Tibial artery (tissue), 4 donors: ENCODE results near the gene POLR2M.

ENCODE experiments used
- DNase-seq, 2 donors: peaks; one replicate each; pipeline ENCODE4 v3.0.0-alpha.2; 2019
- H3K27ac ChIP-seq, 2 donors: fragments of 200-600 bp; sonication (generic) in 1 of 2; 1 replicate in 1 of 2; 2 replicates in 1 of 2; pipeline ENCODE4 v1.5.1; 2018 to 2019; ENCODE audit warnings: mild to moderate bottlenecking in 1 of 2
- H3K27me3 ChIP-seq, 2 donors: fragments of 200-600 bp; sonication (generic) in 1 of 2; one replicate each; pipeline versions ENCODE4 v1.5.1 to v1.6.0; 2016 to 2019
- H3K36me3 ChIP-seq, 3 donors: fragments of 200-600 bp; sonication (generic) in 2 of 3; one replicate each; pipeline ENCODE4 v1.5.1; 2016 to 2019; ENCODE audit warnings: mild to moderate bottlenecking in 2 of 3
- H3K4me1 ChIP-seq, 4 donors: fragments of 200-600 bp; sonication (generic) in 2 of 4; 1 replicate in 3 of 4; 2 replicates in 1 of 4; pipeline ENCODE4 v1.5.1; 2016 to 2019
- H3K4me3 ChIP-seq, 2 donors: fragments of 200-600 bp; sonication (generic) in 1 of 2; 1 replicate in 1 of 2; 2 replicates in 1 of 2; pipeline ENCODE4 v1.5.1; 2018 to 2019; ENCODE audit warnings: mild to moderate bottlenecking in 2 of 2
- H3K9me3 ChIP-seq, 3 donors: fragments of 200-600 bp; sonication (generic) in 1 of 3; one replicate each; pipeline ENCODE4 v1.5.1; 2016 to 2019
- intact Hi-C: fragments of 100-400 bp; cut with DNase I; formaldehyde crosslinking; loops from one replicate; pipeline ENCODE4 v1.15.0; 2023; ENCODE audit warnings: low total_unique reads
- TF ChIP-seq, protein P1 (sequence below), 2 experiments: fragments of 200-600 bp in 1 of 2; fragments of 450-650 bp in 1 of 2; IDR thresholded peaks; one replicate each; pipeline ENCODE4 v1.5.1; 2017 to 2019; ENCODE audit warnings: antibody characterized with exemption in 2 of 2, mild to moderate bottlenecking in 1 of 2, moderate library complexity in 1 of 2

The POLR2M gene

DNA sequence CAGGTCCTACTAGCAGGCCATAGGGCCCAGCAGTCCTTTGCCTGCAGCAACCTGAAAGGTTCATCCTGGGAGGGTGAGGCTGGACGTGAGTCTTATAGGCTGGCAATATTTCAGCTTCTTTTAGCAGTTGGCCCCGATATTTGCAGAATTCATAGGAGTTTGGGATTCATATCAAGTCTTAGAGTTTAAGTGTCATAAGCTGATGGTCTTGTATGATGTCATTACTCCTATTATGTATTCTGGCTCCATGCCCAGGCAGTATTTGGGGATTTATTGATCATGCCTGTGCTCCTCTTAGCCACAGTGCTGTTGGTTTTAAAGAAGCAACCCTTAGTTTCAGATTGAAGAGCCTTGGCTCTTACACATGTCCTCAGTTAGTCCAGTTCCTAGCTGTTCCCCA lies 41.3 kb upstream of the POLR2M start:
- intact Hi-C loops: loop anchor here (5.0 to 10.0 kb wide), 3 partner anchors 62 to 400 kb away; partner anchors contain the start of gene ALDH1A2
- Histone ChIP-seq H3K36me3 (no peaks in the 10 kb centered on the region), H3K4me3 (no peak overlapping the region), H3K9me3 (no peaks in the 10 kb centered on the region), H3K27ac (no peak overlapping the region), H3K4me1 (peaks cover 0 to 14% (median 6%) of the 10 kb centered on the region in 4 donors), H3K27me3 (no peaks in the 10 kb centered on the region)
- DNase-seq: no peak
- TF ChIP-seq, protein P1, sequence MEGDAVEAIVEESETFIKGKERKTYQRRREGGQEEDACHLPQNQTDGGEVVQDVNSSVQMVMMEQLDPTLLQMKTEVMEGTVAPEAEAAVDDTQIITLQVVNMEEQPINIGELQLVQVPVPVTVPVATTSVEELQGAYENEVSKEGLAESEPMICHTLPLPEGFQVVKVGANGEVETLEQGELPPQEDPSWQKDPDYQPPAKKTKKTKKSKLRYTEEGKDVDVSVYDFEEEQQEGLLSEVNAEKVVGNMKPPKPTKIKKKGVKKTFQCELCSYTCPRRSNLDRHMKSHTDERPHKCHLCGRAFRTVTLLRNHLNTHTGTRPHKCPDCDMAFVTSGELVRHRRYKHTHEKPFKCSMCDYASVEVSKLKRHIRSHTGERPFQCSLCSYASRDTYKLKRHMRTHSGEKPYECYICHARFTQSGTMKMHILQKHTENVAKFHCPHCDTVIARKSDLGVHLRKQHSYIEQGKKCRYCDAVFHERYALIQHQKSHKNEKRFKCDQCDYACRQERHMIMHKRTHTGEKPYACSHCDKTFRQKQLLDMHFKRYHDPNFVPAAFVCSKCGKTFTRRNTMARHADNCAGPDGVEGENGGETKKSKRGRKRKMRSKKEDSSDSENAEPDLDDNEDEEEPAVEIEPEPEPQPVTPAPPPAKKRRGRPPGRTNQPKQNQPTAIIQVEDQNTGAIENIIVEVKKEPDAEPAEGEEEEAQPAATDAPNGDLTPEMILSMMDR (IDR thresholded peaks at IDR 0.05): no peak

DNA sequence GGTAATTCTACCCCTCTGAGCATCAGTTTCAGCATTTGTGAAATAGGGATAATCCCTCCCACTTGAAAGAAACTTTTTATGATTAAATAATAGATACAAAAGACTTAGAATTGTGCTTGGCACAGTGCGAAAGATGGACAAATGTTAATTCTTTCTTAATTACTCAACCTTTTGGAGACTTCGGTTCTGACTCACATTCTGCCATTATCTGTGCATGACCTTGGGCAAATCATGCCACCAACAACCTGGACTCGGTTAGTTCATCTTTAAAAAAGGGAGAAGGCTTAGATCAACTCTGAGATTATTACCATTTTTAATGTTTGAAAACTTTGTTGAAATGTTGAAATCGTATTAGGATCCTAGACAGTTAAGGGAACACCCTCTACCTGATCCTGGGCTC lies 40.6 kb upstream of the POLR2M start:
- intact Hi-C loops: loop anchor here (5.0 to 10.0 kb wide), 3 partner anchors 61 to 399 kb away; partner anchors contain the start of gene ALDH1A2
- Histone ChIP-seq H3K36me3 (no peaks in the 10 kb centered on the region), H3K9me3 (no peaks in the 10 kb centered on the region), H3K27ac (no peak overlapping the region), H3K4me3 (no peak overlapping the region), H3K4me1 (peaks cover 0 to 14% (median 6%) of the 10 kb centered on the region in 4 donors), H3K27me3 (no peaks in the 10 kb centered on the region)
- TF ChIP-seq, protein P1 (IDR thresholded peaks at IDR 0.05): no peak
- DNase-seq: no peak

DNA sequence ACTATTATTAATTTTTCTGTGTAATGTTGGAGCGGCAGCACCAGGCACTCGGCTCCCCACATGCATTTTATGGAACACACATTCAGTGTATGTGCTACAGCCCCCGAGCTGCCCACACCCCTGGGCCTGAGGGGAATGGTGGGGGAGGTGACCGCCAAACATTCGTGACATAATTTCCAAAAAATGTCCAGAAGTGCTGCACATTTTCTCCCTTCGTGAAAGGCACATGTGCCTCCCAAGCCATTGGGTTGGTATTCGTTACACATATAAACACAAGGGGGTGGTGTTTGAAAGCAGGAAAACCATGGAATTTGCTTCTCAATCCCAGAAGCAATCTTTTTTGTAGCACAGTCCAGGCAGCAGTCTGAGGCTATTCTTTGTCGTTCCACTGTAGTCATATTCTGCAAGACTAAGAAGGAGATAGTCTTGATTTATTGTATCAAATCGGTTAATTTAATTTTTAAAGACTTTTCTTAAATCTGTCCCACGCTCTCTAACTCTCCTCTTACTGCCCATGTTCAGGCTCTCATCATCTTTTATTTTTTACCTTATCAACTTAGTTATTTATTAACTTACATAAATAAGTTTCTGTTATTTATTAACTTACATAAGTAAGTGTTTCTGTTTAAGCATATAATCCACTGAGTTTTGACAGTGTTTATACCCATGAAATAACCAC lies 39.2 kb upstream of the POLR2M start:
- TF ChIP-seq, protein P1 (IDR thresholded peaks at IDR 0.05): peak; percentile 59 to 63
- intact Hi-C loops: loop anchor here (5.0 to 10.0 kb wide), 3 partner anchors 60 to 397 kb away; partner anchors contain the start of gene ALDH1A2
- Histone ChIP-seq H3K4me3 (peak overlapping the region in 1 of 2 donors; percentile 16), H3K36me3 (no peaks in the 10 kb centered on the region), H3K27ac (no peak overlapping the region), H3K9me3 (no peaks in the 10 kb centered on the region), H3K27me3 (no peaks in the 10 kb centered on the region), H3K4me1 (peaks cover 0 to 14% (median 6%) of the 10 kb centered on the region in 4 donors)
- DNase-seq: no peak

DNA sequence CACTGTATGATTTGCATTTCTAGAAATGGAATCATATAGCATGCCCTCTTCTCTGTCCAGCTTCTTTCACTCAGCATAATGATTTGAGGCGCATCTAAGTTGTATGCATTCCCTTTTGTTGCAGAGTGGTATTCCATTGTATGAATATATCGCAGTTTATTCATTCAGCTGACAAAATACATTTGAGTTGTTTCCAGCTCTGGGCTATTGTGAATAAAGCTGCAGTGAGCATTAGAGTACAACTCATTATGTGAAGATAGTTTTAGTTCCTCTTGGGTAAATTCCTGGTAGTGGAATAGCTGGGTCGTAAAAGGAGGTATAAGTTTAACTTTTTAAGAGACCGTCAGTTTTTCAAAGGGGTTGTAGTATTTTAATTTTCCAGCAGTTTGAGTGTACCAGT lies 38.5 kb upstream of the POLR2M start:
- intact Hi-C loops: loop anchor here (5.0 to 10.0 kb wide), 3 partner anchors 59 to 397 kb away; partner anchors contain the start of gene ALDH1A2
- peaks cover 0 to 14% (median 6%) of the 10 kb centered on the region in 4 donors for H3K4me1 ChIP-seq
- H3K27ac ChIP-seq: no peak overlapping the region
- H3K27me3 ChIP-seq: no peaks in the 10 kb centered on the region
- H3K4me3 ChIP-seq: no peak overlapping the region
- TF ChIP-seq, protein P1 (IDR thresholded peaks at IDR 0.05): no peak
- no peak for DNase-seq
- no peaks in the 10 kb centered on the region for H3K9me3 ChIP-seq
- H3K36me3 ChIP-seq: no peaks in the 10 kb centered on the region

- no peak overlapping the region for H3K4me3 ChIP-seq
Observed at GRCh38 chr15:57671636-57672035, 34.9 kb upstream of the POLR2M start.

More at GRCh38 chr15:57671636-57672035, 34.9 kb upstream of the POLR2M start:
- no peak for DNase-seq
- intact Hi-C loops: no loop called here
- H3K27ac ChIP-seq: no peak overlapping the region
- no peaks in the 10 kb centered on the region for H3K27me3 ChIP-seq
- TF ChIP-seq, protein P1 (IDR thresholded peaks at IDR 0.05): no peak
- H3K9me3 ChIP-seq: no peaks in the 10 kb centered on the region
- H3K4me1 ChIP-seq: peaks cover 0 to 14% (median 6%) of the 10 kb centered on the region in 4 donors
- H3K36me3 ChIP-seq: no peaks in the 10 kb centered on the region
